ENCODE data around the gene PACRG.

Gene PACRG

GRCh38 chr6:162921510-162922040 is 193.8 kb downstream of the PACRG start:
- TF ChIP-seq MAX (IDR thresholded peaks at IDR 0.05; ENCODE audit: low read depth, low read length) (no peak), MYC (IDR thresholded peaks at IDR 0.05; ENCODE audit: low read depth, low read length) (no peak), CTCF (IDR thresholded peaks at IDR 0.05; ENCODE audit: low read depth, low read length) (no peak), POLR2A (IDR thresholded peaks at IDR 0.05; ENCODE audit: extremely low read depth, insufficient read length) (no peak)
- H3K4me3 ChIP-seq (ENCODE audit: low read depth, low read length) = no peak overlapping the region
- DNase-seq (ENCODE audit: low read depth) = no peak

GRCh38 chr6:162922563-162923166 is 194.9 kb downstream of the PACRG start:
- H3K4me3 ChIP-seq (ENCODE audit: low read depth, low read length) = no peak overlapping the region
- no peak for DNase-seq (ENCODE audit: low read depth)
- TF ChIP-seq CTCF (IDR thresholded peaks at IDR 0.05; ENCODE audit: low read depth, low read length) (no peak), MYC (IDR thresholded peaks at IDR 0.05; ENCODE audit: low read depth, low read length) (no peak), POLR2A (IDR thresholded peaks at IDR 0.05; ENCODE audit: extremely low read depth, insufficient read length) (no peak), MAX (IDR thresholded peaks at IDR 0.05; ENCODE audit: low read depth, low read length) (no peak)

GRCh38 chr6:162934844-162935243 is 207.1 kb downstream of the PACRG start:
- TF ChIP-seq CTCF (IDR thresholded peaks at IDR 0.05; ENCODE audit: low read depth, low read length) (no peak), POLR2A (IDR thresholded peaks at IDR 0.05; ENCODE audit: extremely low read depth, insufficient read length) (no peak), MYC (IDR thresholded peaks at IDR 0.05; ENCODE audit: low read depth, low read length) (no peak), MAX (IDR thresholded peaks at IDR 0.05; ENCODE audit: low read depth, low read length) (no peak)
- no peak for DNase-seq (ENCODE audit: low read depth)
- H3K4me3 ChIP-seq (ENCODE audit: low read depth, low read length) = no peak overlapping the region

GRCh38 chr6:162940426-162940825 is 212.7 kb downstream of the PACRG start:
- TF ChIP-seq POLR2A (IDR thresholded peaks at IDR 0.05; ENCODE audit: extremely low read depth, insufficient read length) (no peak), MYC (IDR thresholded peaks at IDR 0.05; ENCODE audit: low read depth, low read length) (no peak), CTCF (IDR thresholded peaks at IDR 0.05; ENCODE audit: low read depth, low read length) (no peak), MAX (IDR thresholded peaks at IDR 0.05; ENCODE audit: low read depth, low read length) (no peak)
- DNase-seq (ENCODE audit: low read depth) = no peak
- H3K4me3 ChIP-seq (ENCODE audit: low read depth, low read length) = no peak overlapping the region

- TF ChIP-seq MYC (IDR thresholded peaks at IDR 0.05; ENCODE audit: low read depth, low read length) (no peak), POLR2A (IDR thresholded peaks at IDR 0.05; ENCODE audit: extremely low read depth, insufficient read length) (no peak), CTCF (IDR thresholded peaks at IDR 0.05; ENCODE audit: low read depth, low read length) (no peak), MAX (IDR thresholded peaks at IDR 0.05; ENCODE audit: low read depth, low read length) (no peak)
- DNase-seq (ENCODE audit: low read depth) = no peak
- H3K4me3 ChIP-seq (ENCODE audit: low read depth, low read length) = no peak overlapping the region
These were observed 213.4 kb downstream of the PACRG start for GRCh38 chr6:162941128-162941527.

Measured in NB4 (cell line).